Fibroblast of lung (primary cell): ENCODE results near the gene CLDN7. TPM values are rescaled to one million over a fixed set of nuclear protein-coding genes. Genes with fewer than 3 reads are reported as not detected.
A peak's percentile ranks its signal among the peaks of the same experiment; 100 is the strongest.

ENCODE experiments used
- DNase-seq, 2 donors: peaks; one replicate each; pipeline versions ENCODE4 v3.0.0 to v3.0.0-alpha.2; 2010; ENCODE audit warnings: low read depth in 2 of 2
- H2AFZ ChIP-seq: 2 replicates; pipeline ENCODE4 v1.5.1; 2012; ENCODE audit warnings: low read length, control low read depth, inconsistent platforms
- H3K27ac ChIP-seq: 2 replicates; pipeline ENCODE4 v1.5.1; 2011; ENCODE audit warnings: low read length, control low read depth; ENCODE audit not compliant: insufficient read depth
- H3K27me3 ChIP-seq: 2 replicates; pipeline ENCODE4 v1.5.1; 2011; ENCODE audit warnings: mild to moderate bottlenecking, low read length; ENCODE audit not compliant: control insufficient read depth, insufficient read depth
- H3K36me3 ChIP-seq: 2 replicates; pipeline ENCODE4 v1.5.1; 2011; ENCODE audit warnings: low read length; ENCODE audit not compliant: control insufficient read depth, insufficient read depth
- H3K4me1 ChIP-seq: 2 replicates; pipeline ENCODE4 v1.5.1; 2011; ENCODE audit warnings: low read length; ENCODE audit not compliant: control insufficient read depth, insufficient read depth; ENCODE audit errors: extremely low read depth
- H3K4me2 ChIP-seq: 2 replicates; pipeline ENCODE4 v1.5.1; 2011; ENCODE audit warnings: low read length, control low read depth; ENCODE audit not compliant: insufficient read depth; ENCODE audit errors: extremely low read depth
- H3K4me3 ChIP-seq, 4 experiments: fragments of 200-600 bp in 1 of 4; sonication (generic) in 1 of 4; replicated peaks in 1 of 4; 2 replicates each; pipeline ENCODE4 v1.5.1; 2011 to 2016; ENCODE audit warnings: low read length in 4 of 4, low read depth in 3 of 4, mild to moderate bottlenecking in 3 of 4, control low read depth in 2 of 4, inconsistent platforms in 1 of 4, mixed read lengths in 1 of 4; ENCODE audit not compliant: insufficient read depth in 1 of 4; ENCODE audit errors: control extremely low read depth in 1 of 4
- H3K79me2 ChIP-seq: 2 replicates; pipeline ENCODE4 v1.5.1; 2012; ENCODE audit warnings: mild to moderate bottlenecking, low read length, inconsistent platforms; ENCODE audit not compliant: control insufficient read depth, insufficient read depth
- H3K9ac ChIP-seq: 2 replicates; pipeline ENCODE4 v1.5.1; 2011; ENCODE audit warnings: mild to moderate bottlenecking, low read length, control low read depth; ENCODE audit not compliant: insufficient read depth
- H3K9me3 ChIP-seq: 2 replicates; pipeline ENCODE4 v1.5.1; 2012; ENCODE audit warnings: low read depth, low read length; ENCODE audit not compliant: control insufficient read depth, insufficient read depth
- H4K20me1 ChIP-seq: 2 replicates; pipeline ENCODE4 v1.5.1; 2011; ENCODE audit warnings: low read length; ENCODE audit not compliant: control insufficient read depth, insufficient read depth; ENCODE audit errors: extremely low read depth
- CTCF ChIP-seq, 2 donors: IDR thresholded peaks in 1 of 2; conservative IDR thresholded peaks in 1 of 2; 1 replicate in 1 of 2; 2 replicates in 1 of 2; pipeline ENCODE4 v1.5.1; 2011 to 2012; ENCODE audit warnings: low read length in 2 of 2, control low read depth in 1 of 2, inconsistent platforms in 1 of 2, low read depth in 1 of 2, mild to moderate bottlenecking in 1 of 2
- EZH2 ChIP-seq: IDR thresholded peaks from 2 replicates; pipeline ENCODE4 v1.5.1; 2012; ENCODE audit warnings: low read length, control low read depth, mild to moderate bottlenecking; ENCODE audit errors: missing control alignments
- polyA plus RNA-seq, 2 donors: library from polyadenylated mRNA; depleted of rRNA in 1 of 2; stranded (reverse) in 1 of 2; unstranded in 1 of 2; fragments of >200 nt; gene quantifications; 2 replicates each; pipeline ENCODE4 v1.2.1, GENCODE V29; 2011 to 2012; ENCODE audit warnings: missing spikeins in 1 of 2
- total RNA-seq: library from RNA; depleted of rRNA; stranded (reverse); fragments of >200 nt; gene quantifications from 2 replicates; pipeline ENCODE4 v1.2.1, GENCODE V29; 2014

CLDN7 gene
- total and polyA plus RNA-seq, 2 donors (not counting 1 experiment from before 2014, with no cell fraction given) = 1.0 to 17.2 TPM

GRCh38 chr17:7214300-7215135 is 47.8 kb downstream of the CLDN7 start:
- H3K27ac ChIP-seq = peak overlapping the region; percentile 89
- H3K27me3 ChIP-seq = no peaks in the 10 kb centered on the region
- TF ChIP-seq EZH2 (no peak), CTCF (conservative IDR thresholded peaks at IDR 0.05 in 1 of 2, IDR thresholded peaks at IDR 0.05 in 1 of 2; ENCODE audit: low read depth in 1 of 2, low read length in 2 of 2) (peak; percentile 58 to 70)
- no peaks in the 10 kb centered on the region for H3K9me3 ChIP-seq
- peaks cover 10% of the 10 kb centered on the region for H3K4me1 ChIP-seq
- peaks cover 32% of the 10 kb centered on the region for H3K79me2 ChIP-seq
- H3K4me3 ChIP-seq = peak overlapping the region; percentile 40 to 78 (median 56)
- H3K36me3 ChIP-seq = no peaks in the 10 kb centered on the region
- H4K20me1 ChIP-seq = no peaks in the 10 kb centered on the region
- H2AFZ ChIP-seq = no peak overlapping the region
- peak; percentile 95 to 96 for DNase-seq
- peak overlapping the region; percentile 76 for H3K4me2 ChIP-seq
- H3K9ac ChIP-seq = peak overlapping the region; percentile 72

GRCh38 chr17:7213895-7214299 is 48.4 kb downstream of the CLDN7 start:
- DNase-seq = peak; percentile 77 to 87
- Histone ChIP-seq H3K36me3 (no peaks in the 10 kb centered on the region), H3K4me3 (peak overlapping the region; percentile 33 to 78 (median 56)), H3K27me3 (no peaks in the 10 kb centered on the region), H3K79me2 (peaks cover 35% of the 10 kb centered on the region), H3K9ac (peak overlapping the region; percentile 72), H3K4me2 (peak overlapping the region; percentile 76), H3K27ac (peak overlapping the region; percentile 89), H3K4me1 (peaks cover 10% of the 10 kb centered on the region), H3K9me3 (no peaks in the 10 kb centered on the region), H2AFZ (no peak overlapping the region), H4K20me1 (no peaks in the 10 kb centered on the region)
- peak; percentile 26 to 53 for TF ChIP-seq CTCF (conservative IDR thresholded peaks at IDR 0.05 in 1 of 2, IDR thresholded peaks at IDR 0.05 in 1 of 2; ENCODE audit: low read depth in 1 of 2, low read length in 2 of 2)
- no peak for TF ChIP-seq EZH2

GRCh38 chr17:7211491-7212273 is 50.6 kb downstream of the CLDN7 start:
- no peak for DNase-seq
- Histone ChIP-seq H3K36me3 (no peaks in the 10 kb centered on the region), H3K27ac (no peak overlapping the region), H3K4me3 (peak overlapping the region in 1 of 4 experiments; percentile 37), H3K9ac (no peak overlapping the region), H3K4me1 (peaks cover 9% of the 10 kb centered on the region), H4K20me1 (no peaks in the 10 kb centered on the region), H3K79me2 (peaks cover 31% of the 10 kb centered on the region), H3K4me2 (peak overlapping the region; percentile 40), H3K27me3 (no peaks in the 10 kb centered on the region), H2AFZ (no peak overlapping the region), H3K9me3 (no peaks in the 10 kb centered on the region)
- TF ChIP-seq EZH2 (no peak), CTCF (conservative IDR thresholded peaks at IDR 0.05 in 1 of 2, IDR thresholded peaks at IDR 0.05 in 1 of 2; ENCODE audit: low read depth in 1 of 2, low read length in 2 of 2) (no peak)
